Femur (tissue), 1 donor: ENCODE data around the gene ST3GAL6.
"Not testable (repeated sequence)": the region's sequence is repeated elsewhere in the genome, so short reads cannot be mapped to it uniquely, and the experiment has no call there.

Experiments used
- DNase-seq: peaks from one replicate; pipeline ENCODE4 v3.0.0-alpha.2; 2017

ST3GAL6 gene

GRCh38 chr3:98807561-98807960, 44.4 kb downstream of the ST3GAL6 start:
- no peak for DNase-seq

GRCh38 chr3:98808071-98808470, 44.9 kb downstream of the ST3GAL6 start:
- DNase-seq: no peak

- DNase-seq: peak; percentile 31
Measured at GRCh38 chr3:98809557-98809956, 46.4 kb downstream of the ST3GAL6 start.

- no peak for DNase-seq
Measured at GRCh38 chr3:98811048-98811447, 47.9 kb downstream of the ST3GAL6 start.

GRCh38 chr3:98812851-98813374, 49.8 kb downstream of the ST3GAL6 start:
- DNase-seq: no peak

- no peak for DNase-seq
Measured at GRCh38 chr3:98814817-98815420, 51.8 kb downstream of the ST3GAL6 start.

- no peak for DNase-seq
Measured at GRCh38 chr3:98817547-98818041, 54.5 kb downstream of the ST3GAL6 start.

- no peak for DNase-seq
Measured at GRCh38 chr3:98821063-98821462, 57.9 kb downstream of the ST3GAL6 start.

GRCh38 chr3:98823791-98824190, 60.7 kb downstream of the ST3GAL6 start:
- no peak for DNase-seq

GRCh38 chr3:98824256-98824655, 61.1 kb downstream of the ST3GAL6 start:
- DNase-seq: no peak

- DNase-seq: no peak
Measured at GRCh38 chr3:98826126-98826525, 63.0 kb downstream of the ST3GAL6 start.

- DNase-seq: peak; percentile 46
Measured at GRCh38 chr3:98827221-98827920, 64.2 kb downstream of the ST3GAL6 start.

- DNase-seq: no peak
Measured at GRCh38 chr3:98829246-98829832, 66.2 kb downstream of the ST3GAL6 start.

- DNase-seq: not testable (repeated sequence)
Measured at GRCh38 chr3:98831060-98831459, 67.9 kb downstream of the ST3GAL6 start.

GRCh38 chr3:98839846-98840245, 76.7 kb downstream of the ST3GAL6 start:
- no peak for DNase-seq

- no peak for DNase-seq
Measured at GRCh38 chr3:98843266-98843959, 80.3 kb downstream of the ST3GAL6 start.
